HuH-7.5 (cell line): ENCODE measurements around the gene PPP2R3A.

Source experiments
- DNase-seq: peaks from one replicate; pipeline ENCODE4 v3.0.0; 2011; ENCODE audit warnings: low spot score

Gene PPP2R3A

GRCh38 chr3:135967867-135968266 lies 2.3 kb downstream of the PPP2R3A start:
- DNase-seq: no peak

GRCh38 chr3:135970506-135971116 lies 5.1 kb downstream of the PPP2R3A start:
- DNase-seq: no peak

- no peak for DNase-seq
Measured at GRCh38 chr3:135973841-135974240, 8.3 kb downstream of the PPP2R3A start.

- DNase-seq: no peak
Measured at GRCh38 chr3:135975053-135975452, 9.5 kb downstream of the PPP2R3A start.

- no peak for DNase-seq
Measured at GRCh38 chr3:135975536-135975935, 10.0 kb downstream of the PPP2R3A start.

GRCh38 chr3:135980343-135980742 lies 14.8 kb downstream of the PPP2R3A start:
- no peak for DNase-seq

- no peak for DNase-seq
Measured at GRCh38 chr3:135981701-135982403, 16.3 kb downstream of the PPP2R3A start.

GRCh38 chr3:135982404-135982761 lies 16.9 kb downstream of the PPP2R3A start:
- DNase-seq: no peak

- DNase-seq: no peak
Measured at GRCh38 chr3:135982922-135983581, 17.5 kb downstream of the PPP2R3A start.

- no peak for DNase-seq
Measured at GRCh38 chr3:135987661-135988060, 22.1 kb downstream of the PPP2R3A start.

- no peak for DNase-seq
Measured at GRCh38 chr3:135989242-135989641, 23.7 kb downstream of the PPP2R3A start.

GRCh38 chr3:135990903-135991302 lies 25.4 kb downstream of the PPP2R3A start:
- no peak for DNase-seq

- no peak for DNase-seq
Measured at GRCh38 chr3:135991621-135992020, 26.1 kb downstream of the PPP2R3A start.

GRCh38 chr3:135992072-135992471 lies 26.5 kb downstream of the PPP2R3A start:
- no peak for DNase-seq

GRCh38 chr3:135994708-135995337 lies 29.3 kb downstream of the PPP2R3A start:
- DNase-seq: no peak

GRCh38 chr3:135995766-135996165 lies 30.2 kb downstream of the PPP2R3A start:
- DNase-seq: no peak

GRCh38 chr3:135997554-135998320 lies 32.2 kb downstream of the PPP2R3A start:
- no peak for DNase-seq

- no peak for DNase-seq
Measured at GRCh38 chr3:136008221-136008620, 42.7 kb downstream of the PPP2R3A start.

GRCh38 chr3:136008732-136009470 lies 43.4 kb downstream of the PPP2R3A start:
- no peak for DNase-seq

- no peak for DNase-seq
Measured at GRCh38 chr3:136018876-136019275, 53.3 kb downstream of the PPP2R3A start.

- DNase-seq: no peak
Measured at GRCh38 chr3:136021803-136022202, 56.3 kb downstream of the PPP2R3A start.
